DMS79 (cell line): ENCODE results near the gene PCNX1.
"Not testable (repeated sequence)": the region's sequence is repeated elsewhere in the genome, so short reads cannot be mapped to it uniquely, and the experiment has no call there.

Source experiments
- DNase-seq: peaks from one replicate; lab custom pipeline; 2025; lab: John Stamatoyannopoulos, UW

Gene PCNX1

GRCh38 chr14:71013551-71014192, 106.4 kb downstream of the PCNX1 start:
- DNase-seq = no peak

GRCh38 chr14:71019917-71020316, 112.7 kb downstream of the PCNX1 start:
- DNase-seq = not testable (repeated sequence)

GRCh38 chr14:71021347-71022011, 114.2 kb downstream of the PCNX1 start:
- no peak for DNase-seq

GRCh38 chr14:71022012-71022869, 115.0 kb downstream of the PCNX1 start:
- no peak for DNase-seq

GRCh38 chr14:71022939-71023338, 115.7 kb downstream of the PCNX1 start:
- no peak for DNase-seq

- DNase-seq = no peak
Observed at GRCh38 chr14:71029236-71029781, 122.0 kb downstream of the PCNX1 start.

- no peak for DNase-seq
Observed at GRCh38 chr14:71031000-71031399, 123.7 kb downstream of the PCNX1 start.

- no peak for DNase-seq
Observed at GRCh38 chr14:71036433-71036832, 129.2 kb downstream of the PCNX1 start.

- no peak for DNase-seq
Observed at GRCh38 chr14:71048393-71048792, 141.1 kb downstream of the PCNX1 start.

- no peak for DNase-seq
Observed at GRCh38 chr14:71049435-71050133, 142.3 kb downstream of the PCNX1 start.

- no peak for DNase-seq
Observed at GRCh38 chr14:71050227-71050823, 143.1 kb downstream of the PCNX1 start.

GRCh38 chr14:71054706-71055105, 147.4 kb downstream of the PCNX1 start:
- no peak for DNase-seq

- DNase-seq = no peak
Observed at GRCh38 chr14:71056168-71056567, 148.9 kb downstream of the PCNX1 start.

- no peak for DNase-seq
Observed at GRCh38 chr14:71060274-71060673, 153.0 kb downstream of the PCNX1 start.

- DNase-seq = no peak
Observed at GRCh38 chr14:71060825-71061455, 153.7 kb downstream of the PCNX1 start.

GRCh38 chr14:71061458-71061857, 154.2 kb downstream of the PCNX1 start:
- no peak for DNase-seq

- no peak for DNase-seq
Observed at GRCh38 chr14:71062581-71063303, 155.5 kb downstream of the PCNX1 start.

GRCh38 chr14:71063351-71063750, 156.1 kb downstream of the PCNX1 start:
- DNase-seq = no peak

- DNase-seq = not testable (repeated sequence)
Observed at GRCh38 chr14:71064747-71065146, 157.5 kb downstream of the PCNX1 start.

GRCh38 chr14:71070169-71070568, 162.9 kb downstream of the PCNX1 start:
- no peak for DNase-seq
